H1 (cell line): ENCODE data around the gene TOP2B. TPM values are rescaled to one million over a fixed set of nuclear protein-coding genes. Genes with fewer than 3 reads are reported as not detected.

Experiments
- CTCF ChIA-PET: fragments of 300-600 bp; sonication (Branson Sonifier 250); formaldehyde crosslinking; loops from one replicate; lab custom pipeline; 2021; ENCODE audit not compliant: partially characterized antibody; lab: Charles Lee
- POLR2A ChIA-PET: fragments of 300-600 bp; sonication (Branson Sonifier 250); formaldehyde crosslinking; loops from one replicate; lab custom pipeline; 2021; ENCODE audit warnings: inconsistent platforms; ENCODE audit not compliant: partially characterized antibody; lab: Charles Lee
- DNase-seq, 2 experiments: peaks; one replicate each; pipeline versions ENCODE4 v3.0.0 to v3.0.0-alpha.2; 2010 to 2022; ENCODE audit warnings: low spot score in 2 of 2, low read depth in 1 of 2, mixed read lengths in 1 of 2
- FAIRE-seq: peaks from 2 replicates; lab custom pipeline; 2011; peaks lifted over from hg19 to GRCh38; lab: Jason Lieb, UNC
- H2AFZ ChIP-seq: 2 replicates; pipeline ENCODE4 v1.8.1; 2012; ENCODE audit warnings: low read length, inconsistent platforms
- H2AK5ac ChIP-seq: 2 replicates; pipeline ENCODE4 v1.6.1; 2013; ENCODE audit warnings: low read depth, low read length
- H2BK120ac ChIP-seq: replicated peaks from 2 replicates; pipeline ENCODE3; 2013; ENCODE audit warnings: low read depth, low read length, inconsistent platforms
- H2BK12ac ChIP-seq: 2 replicates; pipeline ENCODE4 v1.6.1; 2013; ENCODE audit warnings: low read depth, low read length
- H2BK15ac ChIP-seq: 2 replicates; pipeline ENCODE4 v1.6.1; 2013; ENCODE audit warnings: low read length
- H2BK20ac ChIP-seq: 2 replicates; pipeline ENCODE4 v1.6.1; 2013; ENCODE audit warnings: low read length
- H2BK5ac ChIP-seq: 2 replicates; pipeline ENCODE4 v1.6.1; 2013; ENCODE audit warnings: low read depth, low read length
- H3K14ac ChIP-seq: 2 replicates; pipeline ENCODE4 v1.6.1; 2013; ENCODE audit warnings: inconsistent platforms; ENCODE audit not compliant: insufficient read length
- H3K18ac ChIP-seq: 2 replicates; pipeline ENCODE4 v1.6.1; 2013; ENCODE audit warnings: low read length; ENCODE audit errors: extremely low read depth
- H3K23ac ChIP-seq: 2 replicates; pipeline ENCODE4 v1.6.1; 2013; ENCODE audit warnings: inconsistent platforms; ENCODE audit not compliant: insufficient read length
- H3K23me2 ChIP-seq: 2 replicates; pipeline ENCODE4 v1.6.1; 2013; ENCODE audit warnings: low read depth, low read length
- H3K27ac ChIP-seq: 2 replicates; pipeline ENCODE4 v1.6.1; 2011; ENCODE audit warnings: low read depth, low read length, inconsistent platforms
- H3K27me3 ChIP-seq, 4 experiments: replicated peaks in 1 of 4; 1 replicate in 1 of 4; 2 replicates in 3 of 4; pipeline versions ENCODE4 v1.6.1 to v1.8.1; 2011 to 2013; ENCODE audit warnings: low read length in 3 of 4, mild to moderate bottlenecking in 3 of 4, inconsistent platforms in 2 of 4, mixed read lengths in 2 of 4, moderate library complexity in 1 of 4; ENCODE audit not compliant: control insufficient read depth in 3 of 4, insufficient read depth in 3 of 4; ENCODE audit errors: extremely low read depth in 1 of 4
- H3K36me3 ChIP-seq, 4 experiments: 2 replicates each; pipeline versions ENCODE4 v1.6.1 to v1.8.1; 2011 to 2013; ENCODE audit warnings: mild to moderate bottlenecking in 4 of 4, low read length in 3 of 4, moderate library complexity in 2 of 4, control low read depth in 1 of 4, inconsistent platforms in 1 of 4; ENCODE audit not compliant: insufficient read depth in 4 of 4, control insufficient read depth in 2 of 4
- H3K4ac ChIP-seq: replicated peaks from 2 replicates; pipeline ENCODE3; 2013; ENCODE audit warnings: low read length, low read depth, mixed read lengths, inconsistent platforms; ENCODE audit not compliant: insufficient read length
- H3K4me1 ChIP-seq, 4 experiments: replicated peaks in 1 of 4; 1 replicate in 1 of 4; 2 replicates in 3 of 4; pipeline versions ENCODE4 v1.6.1 to v1.8.1; 2011 to 2013; ENCODE audit warnings: low read length in 3 of 4, inconsistent platforms in 2 of 4, mixed read lengths in 1 of 4; ENCODE audit not compliant: insufficient read depth in 4 of 4, control insufficient read depth in 3 of 4
- H3K4me2 ChIP-seq, 2 experiments: 2 replicates each; pipeline versions ENCODE4 v1.6.1 to v1.8.1; 2011 to 2013; ENCODE audit warnings: low read depth in 2 of 2, low read length in 2 of 2, control low read depth in 1 of 2, inconsistent platforms in 1 of 2, mild to moderate bottlenecking in 1 of 2; ENCODE audit not compliant: insufficient read depth in 1 of 2
- H3K4me3 ChIP-seq, 4 experiments: fragments of 200-600, 300-600 bp in 1 of 4; sonication (generic), shearing (Covaris generic), sonication (Bioruptor Twin) in 1 of 4; 2 replicates each; pipeline versions ENCODE4 v1.5.1 to v1.8.1; 2011 to 2016; ENCODE audit warnings: low read length in 4 of 4, low read depth in 3 of 4, control low read depth in 2 of 4, inconsistent platforms in 2 of 4, mild to moderate bottlenecking in 2 of 4, mixed read lengths in 1 of 4, moderate library complexity in 1 of 4; ENCODE audit not compliant: insufficient read depth in 2 of 4; ENCODE audit errors: extremely low read depth in 1 of 4
- H3K56ac ChIP-seq: replicated peaks from 2 replicates; pipeline ENCODE3; 2013; ENCODE audit warnings: low read depth, mild to moderate bottlenecking, mixed read lengths, low read length, inconsistent platforms; ENCODE audit not compliant: insufficient read length
- H3K79me1 ChIP-seq: 2 replicates; pipeline ENCODE4 v1.6.1; 2013; ENCODE audit warnings: low read depth, low read length, control low read depth
- H3K79me2 ChIP-seq, 2 experiments: 2 replicates each; pipeline versions ENCODE4 v1.6.1 to v1.8.1; 2012 to 2013; ENCODE audit warnings: low read length in 2 of 2, mild to moderate bottlenecking in 2 of 2, inconsistent platforms in 1 of 2; ENCODE audit not compliant: insufficient read depth in 2 of 2, control insufficient read depth in 1 of 2
- H3K9ac ChIP-seq, 4 experiments: replicated peaks in 1 of 4; 1 replicate in 1 of 4; 2 replicates in 3 of 4; pipeline versions ENCODE4 v1.6.1 to v1.8.1; 2011 to 2013; ENCODE audit warnings: low read depth in 3 of 4, low read length in 3 of 4, control low read depth in 2 of 4, mild to moderate bottlenecking in 2 of 4, moderate library complexity in 2 of 4, inconsistent platforms in 1 of 4; ENCODE audit errors: extremely low read depth in 1 of 4
- H3K9me3 ChIP-seq, 2 experiments: 2 replicates each; pipeline versions ENCODE4 v1.6.1 to v1.8.1; 2012 to 2013; ENCODE audit warnings: mild to moderate bottlenecking in 2 of 2, moderate library complexity in 2 of 2, control low read depth in 1 of 2, inconsistent platforms in 1 of 2, low read depth in 1 of 2, low read length in 1 of 2, mixed read lengths in 1 of 2; ENCODE audit not compliant: insufficient read depth in 2 of 2
- H4K20me1 ChIP-seq, 2 experiments: replicated peaks in 1 of 2; 2 replicates each; pipeline versions ENCODE3 to v1.8.1; 2011 to 2013; ENCODE audit warnings: inconsistent platforms in 2 of 2, low read length in 2 of 2, mild to moderate bottlenecking in 1 of 2; ENCODE audit not compliant: insufficient read depth in 2 of 2, control insufficient read depth in 1 of 2
- H4K5ac ChIP-seq: 2 replicates; pipeline ENCODE4 v1.6.1; 2013; ENCODE audit warnings: low read length, low read depth, mixed read lengths, inconsistent platforms; ENCODE audit not compliant: insufficient read length
- H4K8ac ChIP-seq: 2 replicates; pipeline ENCODE4 v1.8.0; 2013; ENCODE audit warnings: mild to moderate bottlenecking, moderate library complexity, low read length, inconsistent platforms; ENCODE audit not compliant: insufficient read depth; ENCODE audit errors: extremely low read depth
- H4K91ac ChIP-seq: replicated peaks from 2 replicates; pipeline ENCODE3; 2013; ENCODE audit warnings: low read length, mixed read lengths, inconsistent platforms; ENCODE audit not compliant: insufficient read length
- CHD1 ChIP-seq: IDR thresholded peaks from 2 replicates; pipeline ENCODE4 v1.6.1; 2012; ENCODE audit warnings: low read depth, low read length, improper control_type of control experiment
- CHD2 ChIP-seq: IDR thresholded peaks from 2 replicates; pipeline ENCODE4 v1.6.1; 2012; ENCODE audit warnings: low read length, improper control_type of control experiment
- E2F6 ChIP-seq: IDR thresholded peaks from 2 replicates; pipeline ENCODE4 v1.6.1; 2012; ENCODE audit warnings: inconsistent platforms
- HDAC6 ChIP-seq: IDR thresholded peaks from one replicate; pipeline ENCODE4 v1.7.1; 2012; ENCODE audit warnings: low read depth, mild to moderate bottlenecking, inconsistent platforms, low read length, moderate library complexity
- KDM5A ChIP-seq: fragments of 200-600 bp; IDR thresholded peaks from 2 replicates; pipeline ENCODE4 v1.7.1; 2012; ENCODE audit warnings: mild to moderate bottlenecking, low read length, inconsistent platforms, mixed read lengths
- RXRA ChIP-seq: IDR thresholded peaks from 2 replicates; pipeline ENCODE4 v1.6.1; 2011; ENCODE audit warnings: low read depth, mild to moderate bottlenecking, low read length, moderate library complexity; ENCODE audit not compliant: insufficient read depth
- SIN3A ChIP-seq, 2 experiments: IDR thresholded peaks in 1 of 2; conservative IDR thresholded peaks in 1 of 2; 2 replicates each; pipeline ENCODE4 v1.6.1; 2011 to 2012; ENCODE audit warnings: low read length in 2 of 2, improper control_type of control experiment in 1 of 2, low read depth in 1 of 2, mild to moderate bottlenecking in 1 of 2
- SP1 ChIP-seq: IDR thresholded peaks from 2 replicates; pipeline ENCODE4 v1.6.1; 2011; ENCODE audit warnings: low read depth, low read length
- TAF7 ChIP-seq: optimal IDR thresholded peaks from 2 replicates; pipeline ENCODE3; 2011; ENCODE audit warnings: low read depth, mild to moderate bottlenecking, inconsistent platforms, low read length, moderate library complexity, borderline replicate concordance
- WGBS, 2 experiments: shearing (Covaris generic) in 1 of 2; methylation state at CpG; one replicate each; pipeline versions ENCODE4 v1.1.6 to v1.1.7; 2013 to 2015; ENCODE audit warnings: low lambda C conversion rate in 2 of 2, mixed read lengths in 2 of 2, inconsistent platforms in 1 of 2, low coverage in 1 of 2, missing lambda C conversion rate in 1 of 2; ENCODE audit not compliant: insufficient replicate concordance in 2 of 2, insufficient coverage in 1 of 2, insufficient read length in 1 of 2; ENCODE audit errors: extremely low coverage in 1 of 2, missing lambda C conversion rate in 1 of 2; 5-methylcytosine and 5-hydroxymethylcytosine counted together
- polyA plus RNA-seq, 7 experiments: library from polyadenylated mRNA; depleted of rRNA in 3 of 7; stranded (reverse) in 5 of 7; unstranded in 2 of 7; fragments of >200 nt in 5 of 7; fragments of 200-250 nt in 2 of 7; gene quantifications; 1 replicate in 5 of 7; 2 replicates in 1 of 7; 4 replicates in 1 of 7; pipeline versions ENCODE4 v1.2.1 to v1.2.3, GENCODE V29; 2011 to 2013; ENCODE audit warnings: missing spikeins in 2 of 7, mixed read lengths in 2 of 7
- total RNA-seq: library from RNA; stranded (reverse); fragmentation: NEBNext Ultra II Directional; extraction: Animal tissue kit (Norgen Biotek cat#: 25700); gene quantifications from 2 replicates; pipeline ENCODE4 v1.2.1, GENCODE V29; 2021

The TOP2B gene
- total and polyA plus RNA-seq, 2 of the 8 experiments (the other 6 are each of a cell fraction or from before 2014, with no cell fraction given): 34.9 to 206 TPM

- Histone ChIP-seq H2BK5ac (no peak overlapping the region), H3K36me3 (peaks cover 14 to 86% (median 35%) of the 10 kb centered on the region in 4 experiments), H2AK5ac (no peak overlapping the region), H2BK12ac (no peak overlapping the region), H3K4me1 (no peaks in the 10 kb centered on the region), H3K4me3 (no peak overlapping the region), H2BK15ac (no peak overlapping the region), H3K4ac (no peak overlapping the region), H3K27me3 (no peaks in the 10 kb centered on the region), H3K23ac (no peak overlapping the region), H3K79me2 (no peaks in the 10 kb centered on the region), H4K5ac (no peak overlapping the region), H3K18ac (no peak overlapping the region), H4K91ac (no peak overlapping the region), H3K27ac (no peak overlapping the region), H3K23me2 (no peaks in the 10 kb centered on the region), H3K79me1 (no peaks in the 10 kb centered on the region), H2AFZ (no peak overlapping the region), H3K9me3 (no peaks in the 10 kb centered on the region), H2BK20ac (no peak overlapping the region), H4K8ac (no peak overlapping the region), H3K4me2 (no peak overlapping the region), H3K14ac (no peak overlapping the region), H3K9ac (no peak overlapping the region), H3K56ac (no peak overlapping the region), H4K20me1 (no peaks in the 10 kb centered on the region), H2BK120ac (no peak overlapping the region)
- WGBS, 2 experiments: 92% methylated on average over 5 of the region's 5 CpGs; no CpG with 5 or more reads in 1 of the 2 experiments
- no peak for FAIRE-seq
- POLR2A ChIA-PET: no interaction called here
- CTCF ChIA-PET: interaction anchor here (0.7 to 1.2 kb wide), 2 partner anchors 17 to 50 kb away, joined by 3 to 5 read pairs; no protein-coding TSS in a partner anchor
- DNase-seq: no peak
- TF ChIP-seq CHD1 (no peak), KDM5A (no peak), SP1 (no peak), E2F6 (no peak), SIN3A (conservative IDR thresholded peaks at IDR 0.05 in 1 of 2, IDR thresholded peaks at IDR 0.05 in 1 of 2; ENCODE audit: low read depth in 1 of 2, low read length in 2 of 2) (no peak), HDAC6 (no peak), CHD2 (no peak), TAF7 (no peak), RXRA (no peak)
These were observed 53.5 kb downstream of the TOP2B start for GRCh38 chr3:25611193-25611592.
